Right cardiac atrium (tissue), 5 donors: ENCODE data around the gene DDX4. TPM values are rescaled to one million over a fixed set of nuclear protein-coding genes. Genes with fewer than 3 reads are reported as not detected.

ENCODE experiments used
- ATAC-seq, 2 donors: fragments of 200-7000 bp; cut with Tn5 transposase; one replicate each; pipeline versions ENCODE4 v1.8.0 to v1.9.1; 2020; ENCODE audit warnings: moderate library complexity in 2 of 2, mild to moderate bottlenecking in 1 of 2
- DNase-seq, 3 donors: peaks; one replicate each; pipeline ENCODE4 v3.0.0-alpha.2; 2020
- H3K27ac ChIP-seq: one replicate; pipeline ENCODE4 v1.5.1; 2013; ENCODE audit warnings: mild to moderate bottlenecking, low read length, control low read depth, moderate library complexity
- H3K27me3 ChIP-seq: one replicate; pipeline ENCODE4 v1.6.1; 2013; ENCODE audit not compliant: control insufficient read depth, insufficient read depth
- H3K4me1 ChIP-seq: one replicate; pipeline ENCODE4 v1.6.1; 2013; ENCODE audit warnings: low read length; ENCODE audit not compliant: control insufficient read depth, insufficient read depth
- H3K4me3 ChIP-seq: one replicate; pipeline ENCODE4 v1.5.1; 2013; ENCODE audit warnings: low read length, control low read depth
- H3K9me3 ChIP-seq: one replicate; pipeline ENCODE4 v1.6.1; 2013; ENCODE audit warnings: low read length; ENCODE audit not compliant: control insufficient read depth
- WGBS: extraction: QIAGEN DNeasy Blood & Tissue Kit; methylation state at CpG from one replicate; pipeline ENCODE4 v1.1.7; 2013; 5-methylcytosine and 5-hydroxymethylcytosine counted together
- intact Hi-C, 4 donors: fragments of 100-400 bp; cut with DNase I; formaldehyde crosslinking; loops; one replicate each; pipeline versions ENCODE4 v1.11.0 to v1.14.0; 2022 to 2023
- polyA plus RNA-seq: library from polyadenylated mRNA; stranded (reverse); fragments of 200-250 nt; gene quantifications from one replicate; pipeline ENCODE4 v1.2.3, GENCODE V29; 2013
- total RNA-seq, 4 donors: library from RNA; stranded (reverse); fragmentation: NEBNext Ultra II Directional; extraction: Animal tissue kit (Norgen Biotek cat#: 25700); gene quantifications; one replicate each; pipeline ENCODE4 v1.2.1, GENCODE V29; 2021
- donor health status: healthy with polysubstance abuse.
- donor health status: DM: no; HTN: yes; CAD: no.
- donor health status: DM: no; HTN: no; CAD: no.
- donor health status: DM: no; HTN: yes; CAD: no; lungs with severe emphysema.
- donor health status: DM: yes; HTN: yes; CAD: no.

The DDX4 gene
- total and polyA plus RNA-seq, 5 donors = not detected

DNA sequence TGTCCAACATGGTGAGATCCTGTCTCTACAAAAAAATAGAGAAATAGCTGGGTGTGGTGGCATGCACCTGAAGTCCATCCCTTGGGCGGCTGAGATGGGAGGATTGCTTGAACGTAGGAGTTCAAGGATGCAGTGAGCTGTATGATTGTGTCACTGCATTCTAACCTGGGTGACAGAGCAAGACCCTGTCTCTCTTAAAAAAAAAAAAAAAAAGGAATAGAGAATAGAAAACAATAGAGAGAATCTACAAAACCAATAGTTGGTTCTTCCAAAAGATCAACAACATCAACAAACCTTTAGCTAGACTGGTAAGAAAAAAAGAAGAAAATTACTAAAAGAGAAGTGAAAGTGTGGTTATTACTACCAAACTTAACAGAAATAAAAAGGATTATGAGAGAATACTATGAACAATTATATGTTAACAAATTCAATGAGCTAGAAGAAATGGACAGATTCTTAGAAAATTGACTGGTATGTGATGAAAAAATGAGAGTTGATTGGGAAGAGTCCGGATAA is 17.6 kb upstream of the DDX4 start:
- 92% methylated on average over 3 of the region's 3 CpGs for WGBS
- intact Hi-C loops = no loop called here

GRCh38 chr5:55724281-55724680 is 13.6 kb upstream of the DDX4 start:
- no peak for DNase-seq
- no peak for ATAC-seq
- H3K27ac ChIP-seq = no peak overlapping the region
- H3K4me3 ChIP-seq = no peak overlapping the region
- intact Hi-C loops = no loop called here
- no peaks in the 10 kb centered on the region for H3K9me3 ChIP-seq
- WGBS = 67% methylated on average over 4 of the region's 4 CpGs
- no peaks in the 10 kb centered on the region for H3K4me1 ChIP-seq
- no peaks in the 10 kb centered on the region for H3K27me3 ChIP-seq

More for the DNA sequence above, 17.6 kb upstream of the DDX4 start:
- no peaks in the 10 kb centered on the region for H3K27me3 ChIP-seq
- H3K9me3 ChIP-seq = no peaks in the 10 kb centered on the region
- H3K4me3 ChIP-seq = no peak overlapping the region
- no peak for ATAC-seq
- DNase-seq = no peak
- H3K27ac ChIP-seq = no peak overlapping the region
- H3K4me1 ChIP-seq = no peaks in the 10 kb centered on the region

DNA sequence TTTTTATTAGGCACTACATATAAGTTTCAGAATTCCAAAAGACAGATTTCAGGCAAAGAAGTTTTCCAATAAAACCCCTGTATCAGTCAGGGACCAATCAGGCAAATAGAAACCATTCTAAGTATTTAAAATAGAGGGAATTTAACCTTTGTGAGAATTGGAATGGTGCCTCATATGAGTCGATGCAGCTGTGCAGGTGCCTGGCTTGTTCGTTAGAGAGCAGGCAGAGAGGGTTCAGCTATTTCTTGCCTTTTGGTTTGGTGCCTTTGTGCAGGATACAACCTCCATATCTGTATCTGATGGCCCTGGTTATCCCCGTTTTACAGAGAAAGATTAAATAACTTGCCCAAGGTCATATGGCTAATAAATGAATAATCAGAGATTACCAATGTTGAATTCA is 6.0 kb upstream of the DDX4 start:
- no peaks in the 10 kb centered on the region for H3K4me1 ChIP-seq

DNA sequence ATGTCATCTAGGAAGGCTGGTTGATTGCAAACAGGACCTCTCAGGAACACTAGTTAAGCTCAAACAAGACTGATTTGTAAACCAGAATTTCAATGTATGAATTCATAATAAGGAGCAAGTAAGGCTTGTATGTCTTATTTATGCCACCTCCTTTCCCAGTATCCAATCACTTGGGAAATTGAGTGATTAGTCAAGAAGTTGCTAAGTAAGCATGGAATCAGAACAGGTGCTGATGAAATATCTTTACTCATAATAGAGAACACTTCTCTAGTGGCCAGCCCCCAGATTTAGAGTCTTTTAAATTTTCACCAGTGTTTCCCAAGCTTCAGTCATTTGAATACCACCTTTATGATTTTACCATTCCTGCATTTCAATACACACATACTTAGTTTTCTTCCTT is 5.3 kb upstream of the DDX4 start:
- ATAC-seq = no peak
- H3K4me3 ChIP-seq = no peak overlapping the region
- H3K27ac ChIP-seq = no peak overlapping the region
- H3K9me3 ChIP-seq = no peaks in the 10 kb centered on the region
- no peaks in the 10 kb centered on the region for H3K27me3 ChIP-seq
- DNase-seq = no peak
- intact Hi-C loops = no loop called here
- H3K4me1 ChIP-seq = no peaks in the 10 kb centered on the region

More for the DNA sequence above, 6.0 kb upstream of the DDX4 start:
- Histone ChIP-seq H3K27ac (no peak overlapping the region), H3K4me3 (no peak overlapping the region), H3K9me3 (no peaks in the 10 kb centered on the region), H3K27me3 (no peaks in the 10 kb centered on the region)
- ATAC-seq (no peak), DNase-seq (no peak)
- 84% methylated on average over 3 of the region's 3 CpGs for WGBS
- intact Hi-C loops = no loop called here

DNA sequence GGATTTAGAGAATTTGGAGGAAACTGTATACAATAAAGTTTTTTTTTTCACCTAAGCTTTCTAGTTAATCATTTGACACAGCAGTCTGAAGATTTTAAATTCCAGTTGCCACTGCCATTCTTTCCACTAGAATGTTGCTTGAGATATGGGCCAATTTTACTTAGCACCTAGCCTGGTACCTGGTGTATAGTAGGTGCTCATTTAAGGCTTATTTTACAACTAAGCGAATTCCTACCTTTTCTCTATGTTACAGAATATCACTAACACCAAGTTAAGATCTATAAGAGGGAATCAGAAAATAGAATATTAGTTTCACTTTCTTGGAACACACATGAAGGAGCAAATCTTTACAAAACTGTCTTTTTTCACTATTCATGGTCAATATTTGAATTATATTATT is 3.2 kb upstream of the DDX4 start:
- ATAC-seq (no peak), DNase-seq (no peak)
- no peaks in the 10 kb centered on the region for H3K4me1 ChIP-seq
- H3K9me3 ChIP-seq = no peaks in the 10 kb centered on the region
- H3K4me3 ChIP-seq = no peak overlapping the region
- WGBS = 98% methylated on average over 1 of the region's 1 CpG
- H3K27me3 ChIP-seq = no peaks in the 10 kb centered on the region
- intact Hi-C loops = no loop called here
- no peak overlapping the region for H3K27ac ChIP-seq

- H3K27ac ChIP-seq = no peak overlapping the region
- intact Hi-C loops = no loop called here
- 95% methylated on average over 3 of the region's 3 CpGs for WGBS
- ATAC-seq (no peak), DNase-seq (no peak)
- no peak overlapping the region for H3K4me3 ChIP-seq
- no peaks in the 10 kb centered on the region for H3K9me3 ChIP-seq
- H3K27me3 ChIP-seq = no peaks in the 10 kb centered on the region
- H3K4me1 ChIP-seq = no peaks in the 10 kb centered on the region
These were observed 4.9 kb downstream of the DDX4 start for GRCh38 chr5:55742778-55743177.

DNA sequence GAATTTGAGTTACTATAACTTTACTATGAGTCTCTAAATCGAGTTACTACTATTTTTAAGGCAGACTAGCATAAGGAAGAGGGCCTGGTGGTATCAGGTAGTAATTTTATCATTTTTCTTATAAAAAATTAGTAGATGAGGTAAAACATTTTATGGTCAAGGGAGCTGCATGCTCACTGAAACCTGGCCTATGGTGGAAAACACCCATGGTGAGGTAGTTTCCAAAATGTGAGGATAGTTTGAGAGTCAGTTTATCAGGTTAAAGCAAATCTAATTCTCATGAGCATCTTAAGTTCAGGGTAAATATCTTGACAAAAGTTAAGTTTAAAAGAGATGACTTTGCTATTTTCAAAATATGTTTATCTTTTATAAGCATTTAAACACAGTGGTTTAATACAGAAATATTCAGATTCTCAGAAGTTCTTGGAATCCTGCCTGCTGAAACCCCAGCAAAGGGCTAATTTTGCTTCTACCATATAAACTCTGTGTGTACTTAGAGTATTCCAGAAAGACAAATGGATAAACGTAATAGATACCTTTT is 10.0 kb downstream of the DDX4 start:
- 71% methylated on average over 2 of the region's 2 CpGs for WGBS
- intact Hi-C loops = no loop called here
- no peak overlapping the region for H3K4me3 ChIP-seq
- no peak overlapping the region for H3K27ac ChIP-seq
- DNase-seq = no peak
- H3K9me3 ChIP-seq = no peaks in the 10 kb centered on the region
- no peak for ATAC-seq
- H3K4me1 ChIP-seq = no peaks in the 10 kb centered on the region
- no peaks in the 10 kb centered on the region for H3K27me3 ChIP-seq

- H3K27ac ChIP-seq = no peak overlapping the region
- H3K9me3 ChIP-seq = no peaks in the 10 kb centered on the region
- no peak overlapping the region for H3K4me3 ChIP-seq
- no peaks in the 10 kb centered on the region for H3K27me3 ChIP-seq
- DNase-seq (no peak), ATAC-seq (no peak)
- H3K4me1 ChIP-seq = no peaks in the 10 kb centered on the region
- intact Hi-C loops = no loop called here
- WGBS = 61% methylated on average over 2 of the region's 2 CpGs
These were observed 11.5 kb downstream of the DDX4 start for GRCh38 chr5:55749387-55749786.

DNA sequence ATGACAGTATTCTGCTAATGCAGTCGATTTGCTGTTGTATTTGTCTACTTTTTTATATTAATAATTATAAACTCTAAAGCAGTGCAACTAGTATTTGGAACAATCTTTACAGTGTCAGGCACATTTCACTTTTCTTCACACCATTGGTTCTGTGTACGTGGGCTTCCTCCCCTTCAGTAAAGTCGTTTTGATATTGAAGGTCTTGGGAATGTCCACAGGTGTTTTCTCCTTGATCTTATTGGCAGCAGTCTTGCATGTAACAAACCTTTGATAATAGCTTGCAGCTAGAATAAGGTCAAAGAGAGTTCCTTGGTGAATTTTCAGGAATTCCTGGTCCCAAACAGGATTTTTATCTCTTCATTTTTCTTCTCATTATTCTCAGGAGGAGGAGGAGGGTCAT is 12.2 kb downstream of the DDX4 start:
- no peaks in the 10 kb centered on the region for H3K27me3 ChIP-seq
- intact Hi-C loops = no loop called here

GRCh38 chr5:55750499-55750898 is 12.6 kb downstream of the DDX4 start:
- H3K4me3 ChIP-seq = no peak overlapping the region
- no peak overlapping the region for H3K27ac ChIP-seq
- DNase-seq (no peak), ATAC-seq (no peak)
- H3K9me3 ChIP-seq = no peaks in the 10 kb centered on the region
- intact Hi-C loops = no loop called here
- WGBS = 80% methylated on average over 3 of the region's 3 CpGs
- H3K4me1 ChIP-seq = no peaks in the 10 kb centered on the region
- H3K27me3 ChIP-seq = no peaks in the 10 kb centered on the region

More for the DNA sequence above, 12.2 kb downstream of the DDX4 start:
- WGBS = 56% methylated on average over 3 of the region's 3 CpGs
- no peak for ATAC-seq
- Histone ChIP-seq H3K27ac (no peak overlapping the region), H3K4me1 (no peaks in the 10 kb centered on the region), H3K9me3 (no peaks in the 10 kb centered on the region), H3K4me3 (no peak overlapping the region)
- no peak for DNase-seq

- Histone ChIP-seq H3K4me3 (no peak overlapping the region), H3K9me3 (no peaks in the 10 kb centered on the region), H3K27me3 (no peaks in the 10 kb centered on the region), H3K27ac (no peak overlapping the region), H3K4me1 (no peaks in the 10 kb centered on the region)
- DNase-seq (no peak), ATAC-seq (no peak)
- 93% methylated on average over 1 of the region's 1 CpG for whole genome bisulfite sequencing
- intact Hi-C loops = no loop called here
These were observed 20.4 kb downstream of the DDX4 start for GRCh38 chr5:55758231-55758630.

GRCh38 chr5:55758714-55759113 is 20.9 kb downstream of the DDX4 start:
- 85% methylated on average over 2 of the region's 2 CpGs for WGBS
- ATAC-seq = no peak
- no peak overlapping the region for H3K4me3 ChIP-seq
- H3K9me3 ChIP-seq = no peaks in the 10 kb centered on the region
- intact Hi-C loops = no loop called here
- H3K27ac ChIP-seq = no peak overlapping the region
- no peaks in the 10 kb centered on the region for H3K27me3 ChIP-seq
- DNase-seq = no peak
- no peaks in the 10 kb centered on the region for H3K4me1 ChIP-seq
